SW 1271 (cell line): ENCODE measurements around the gene MAD1L1.
"Not testable (repeated sequence)": the region's sequence is repeated elsewhere in the genome, so short reads cannot be mapped to it uniquely, and the experiment has no call there.

Experiments
- DNase-seq, 2 experiments: peaks; one replicate each; lab custom pipeline; 2025; lab: John Stamatoyannopoulos, UW

MAD1L1 gene

DNA sequence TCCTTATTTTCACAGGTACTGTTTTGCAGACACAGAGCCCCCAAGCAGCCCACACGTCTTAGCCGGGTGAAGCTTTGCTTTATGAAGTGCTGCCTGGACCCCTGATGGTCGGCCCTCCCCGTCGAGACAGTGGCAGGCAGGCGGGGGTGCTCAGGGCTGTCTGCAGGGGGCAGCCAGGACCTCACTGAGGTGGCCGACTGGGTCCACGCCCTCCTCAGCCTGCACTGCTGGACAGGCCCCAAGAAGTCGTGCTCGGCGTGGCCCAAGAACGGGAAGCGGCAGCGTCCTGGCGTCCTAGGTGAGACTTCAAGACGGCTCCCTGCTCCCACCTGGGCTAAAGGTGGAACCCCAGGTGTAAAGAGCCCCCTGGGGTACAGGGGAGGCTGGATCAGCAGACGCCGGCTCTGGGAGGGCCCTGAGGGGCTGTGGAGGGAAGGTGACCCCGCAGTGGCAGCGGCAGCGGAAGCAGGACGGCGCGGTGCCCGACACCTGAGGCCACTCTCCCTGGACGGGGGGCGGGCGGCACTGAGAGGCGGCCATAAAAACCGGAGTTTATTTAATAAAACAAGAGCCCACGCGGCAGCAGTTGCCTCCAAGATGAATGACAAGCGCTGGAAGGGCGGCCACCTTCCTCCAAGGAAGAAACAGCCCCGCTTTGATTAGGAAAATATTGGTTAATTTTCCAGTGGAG, 383.2 kb downstream of the MAD1L1 start:
- DNase-seq: no peak

DNA sequence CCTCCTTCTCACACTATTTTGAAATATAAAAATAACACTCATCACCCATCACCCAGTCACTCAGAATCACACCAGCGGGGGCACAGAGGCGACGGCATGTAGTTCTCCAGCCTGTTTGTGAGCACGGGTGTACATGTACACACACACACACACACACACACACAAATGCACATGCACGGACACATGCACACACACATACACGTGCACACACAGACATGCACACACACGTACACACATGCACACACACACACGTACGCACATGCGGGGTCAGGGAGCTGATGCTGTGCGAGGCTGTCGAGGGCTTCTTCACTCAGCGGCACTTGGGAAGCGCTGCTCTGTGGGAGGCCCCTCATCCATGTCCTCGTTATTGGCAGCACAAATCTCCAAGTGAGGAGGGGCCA, 383.8 kb downstream of the MAD1L1 start:
- no peak for DNase-seq

DNA sequence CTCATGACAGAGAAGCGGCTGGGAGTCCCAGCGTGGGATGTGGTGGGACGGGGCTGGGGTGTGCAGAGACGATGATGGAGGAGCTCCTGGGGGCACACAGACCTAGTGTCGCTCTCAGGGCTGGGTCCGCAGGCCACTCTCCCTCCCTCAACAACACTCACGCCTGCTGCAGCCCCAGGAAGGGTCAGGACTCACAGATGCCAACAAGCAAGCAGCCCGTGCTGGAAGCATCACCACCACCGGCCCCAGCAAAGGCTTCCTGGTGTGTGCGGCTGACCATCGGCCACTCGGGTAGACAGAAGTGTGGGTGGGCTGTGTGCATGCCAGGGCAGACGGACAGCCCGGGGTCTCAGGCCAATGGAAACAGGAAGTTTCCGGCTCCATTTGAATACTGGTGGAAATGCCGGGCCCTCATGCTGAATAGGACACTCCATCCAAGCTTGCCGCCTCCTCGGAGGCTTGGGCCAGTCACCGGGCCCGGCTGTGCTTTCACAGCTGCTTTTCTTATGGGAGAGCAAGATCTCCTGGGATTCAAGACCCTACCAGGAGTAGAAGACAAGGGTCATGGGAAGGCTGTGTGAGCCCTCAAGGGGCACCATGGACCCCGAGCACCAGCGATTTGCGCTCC, 384.6 kb downstream of the MAD1L1 start:
- DNase-seq: no peak

DNA sequence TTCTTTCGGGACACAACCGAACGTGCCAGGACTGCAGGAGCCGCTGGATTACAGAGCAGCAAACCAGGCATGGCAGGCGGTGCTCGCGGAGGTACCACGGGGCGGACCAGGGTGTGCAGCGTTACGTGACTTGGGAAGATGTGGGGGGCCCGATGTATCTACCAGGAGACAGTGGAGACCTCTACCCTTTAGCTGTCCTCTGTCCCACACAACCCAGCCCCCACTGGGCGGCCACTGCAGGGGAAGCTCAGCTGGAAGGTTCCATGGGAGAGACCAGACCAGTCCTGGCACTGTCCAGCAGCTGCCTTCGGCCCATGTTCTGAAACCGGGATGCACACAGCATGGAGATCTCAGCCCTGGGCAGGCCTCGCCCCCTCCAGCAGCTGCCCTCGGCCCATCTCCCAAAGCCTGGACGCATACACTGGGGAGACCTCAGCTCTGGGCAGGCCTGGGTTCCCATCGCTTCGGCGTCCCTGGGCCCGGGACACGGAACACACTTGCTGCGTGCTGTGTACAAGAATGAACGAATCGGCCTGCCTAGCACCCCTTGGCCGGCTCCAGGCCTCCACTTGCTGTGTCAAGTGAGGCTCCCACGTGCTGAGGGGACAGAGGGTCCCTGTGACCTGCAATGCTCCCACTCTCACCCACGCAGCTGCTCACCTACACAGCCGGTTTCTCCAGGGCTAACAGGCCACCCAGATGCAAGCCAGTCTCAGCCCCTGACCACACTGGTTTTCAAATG, 385.3 kb downstream of the MAD1L1 start:
- no peak for DNase-seq

DNA sequence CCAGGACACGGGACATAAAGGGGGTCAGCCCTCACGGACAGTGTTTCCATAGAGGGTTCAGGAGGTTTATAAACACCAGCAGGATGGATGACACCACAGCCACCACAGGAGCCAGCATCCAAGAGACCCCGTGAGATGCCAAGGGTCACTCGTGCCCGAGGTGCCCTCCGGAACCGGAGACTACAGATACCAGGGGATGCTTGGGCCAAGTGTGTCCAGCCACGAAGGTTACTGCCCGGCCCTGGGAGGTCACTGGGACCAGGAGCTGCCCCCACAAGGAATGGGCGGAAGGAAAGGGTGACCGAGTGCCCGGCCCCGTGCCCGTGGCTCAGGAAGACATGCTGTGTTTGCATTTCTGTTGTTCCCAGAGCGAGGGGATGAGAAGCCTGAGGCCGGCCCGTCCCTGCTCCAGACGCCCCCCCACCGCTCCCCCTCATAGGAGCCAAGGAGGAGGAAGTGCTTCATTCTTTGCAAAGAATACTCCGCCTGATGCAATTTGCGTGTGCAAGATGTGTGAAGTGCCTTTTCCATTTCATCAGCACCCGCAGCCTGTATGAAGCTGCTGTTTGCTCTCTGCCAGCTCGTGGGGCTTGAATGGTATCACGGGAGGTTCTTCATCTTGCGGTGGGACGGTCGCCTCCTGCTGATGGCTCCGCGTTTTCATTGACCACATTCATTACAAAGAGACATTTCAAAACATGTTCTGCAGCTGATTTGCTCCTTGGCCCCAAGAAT, 386.2 kb downstream of the MAD1L1 start:
- DNase-seq: no peak

DNA sequence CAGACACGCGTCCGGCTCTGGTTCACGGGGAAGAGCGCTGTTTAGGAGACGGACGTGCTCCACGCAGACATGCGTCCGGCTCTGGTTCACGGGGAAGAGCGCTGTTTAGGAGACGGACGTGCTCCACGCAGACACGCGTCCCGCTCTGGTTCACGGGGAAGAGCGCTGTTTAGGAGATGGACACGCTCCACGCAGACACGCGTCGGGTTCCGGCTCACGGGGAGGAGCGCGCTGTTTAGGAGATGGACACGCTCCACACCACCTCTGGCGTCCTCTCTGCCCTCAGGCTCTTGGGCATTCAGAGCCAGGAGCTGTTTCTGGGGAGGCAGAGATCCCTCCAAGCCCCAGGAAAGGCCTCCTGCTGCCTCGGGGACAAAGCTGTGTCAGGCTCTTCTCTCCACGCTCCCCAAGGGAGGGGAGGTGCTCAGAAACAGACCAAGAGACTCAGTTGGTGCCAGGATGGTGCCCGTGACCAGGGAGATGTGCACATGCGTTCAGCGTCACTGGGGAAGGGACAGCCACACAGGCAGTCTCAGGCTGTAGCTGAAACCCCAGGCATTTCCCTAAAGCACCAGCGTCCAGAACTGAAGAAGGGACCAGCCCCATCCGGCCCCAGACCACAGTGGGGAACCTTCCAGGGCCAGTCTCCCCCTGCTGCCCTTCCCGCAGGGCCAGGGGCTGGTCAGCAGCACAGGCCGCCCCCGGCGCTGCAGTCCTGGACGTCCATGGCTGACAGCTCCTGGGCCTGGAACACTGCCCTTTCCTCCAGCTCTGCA, 387.0 kb downstream of the MAD1L1 start:
- DNase-seq: no peak

DNA sequence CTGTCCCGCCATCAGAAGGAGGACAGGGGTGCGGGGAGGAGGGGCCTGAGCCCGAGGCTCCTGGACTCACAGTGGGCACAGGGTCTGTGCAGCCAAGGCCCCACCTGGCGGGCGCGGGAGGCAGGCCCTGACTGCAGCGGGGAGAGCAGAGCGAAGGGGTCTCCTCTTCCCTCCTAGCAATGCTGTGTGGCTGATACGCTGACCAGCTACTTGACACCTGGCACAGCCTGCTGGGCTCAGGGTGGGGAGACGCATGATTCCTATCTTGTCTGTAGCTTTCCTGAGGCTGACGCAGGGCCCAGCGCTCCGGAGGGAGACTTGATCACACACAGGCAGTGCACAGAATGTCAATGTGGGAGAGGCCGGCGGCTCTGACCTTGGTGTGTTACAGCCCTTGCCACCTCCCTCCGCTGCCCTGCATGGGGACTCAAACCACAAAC, 387.8 kb downstream of the MAD1L1 start:
- no peak for DNase-seq

DNA sequence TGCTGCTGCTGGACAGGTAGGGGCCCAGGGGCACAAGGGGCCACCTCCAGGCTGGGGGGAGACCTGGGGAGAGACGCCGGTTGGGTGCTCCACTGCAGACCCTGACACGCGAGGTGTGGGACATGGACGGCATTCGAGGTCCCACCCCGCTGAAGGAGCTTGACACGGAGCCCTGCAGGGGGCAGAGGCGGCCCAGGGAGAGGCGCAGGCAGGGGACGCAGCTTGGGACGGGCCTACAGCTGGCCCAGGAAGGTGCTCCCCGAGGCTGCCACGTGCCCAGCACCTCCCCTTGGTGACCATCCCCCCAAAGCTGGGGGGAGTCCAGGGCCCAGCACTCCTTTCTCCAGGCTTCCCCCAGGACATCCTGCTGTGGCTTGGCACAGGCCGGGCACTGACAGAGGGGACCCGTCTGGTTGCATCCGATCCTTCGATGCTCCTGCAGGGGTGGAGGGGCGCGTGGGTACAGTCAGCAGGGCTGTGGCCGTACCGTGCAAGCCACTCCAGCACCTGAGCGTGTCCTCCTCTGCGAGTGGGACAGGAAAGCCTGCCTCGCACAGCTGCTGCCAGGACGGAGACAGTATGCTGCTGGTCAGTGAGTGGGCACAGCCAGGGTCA, 388.3 kb downstream of the MAD1L1 start:
- no peak for DNase-seq

DNA sequence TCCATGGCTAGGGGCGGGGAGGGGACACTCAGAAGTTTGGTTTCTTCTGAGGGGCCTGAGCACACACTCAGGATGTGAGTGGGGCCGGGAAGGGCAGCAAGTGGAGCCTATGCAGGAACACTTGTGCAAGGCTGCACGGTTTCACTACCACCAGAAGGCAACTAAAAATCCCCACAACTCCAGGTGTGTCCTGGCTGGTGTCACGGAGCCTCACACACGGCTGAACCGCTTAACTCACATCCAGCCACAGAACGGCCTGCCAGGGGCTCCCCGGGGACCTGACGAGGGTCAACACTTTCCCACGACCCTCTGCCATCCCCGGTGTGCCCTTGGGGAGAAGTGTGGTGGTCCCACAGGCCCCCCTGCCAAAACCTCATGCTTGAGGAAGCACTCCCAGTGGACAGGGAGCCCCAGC, 388.8 kb downstream of the MAD1L1 start:
- no peak for DNase-seq

DNA sequence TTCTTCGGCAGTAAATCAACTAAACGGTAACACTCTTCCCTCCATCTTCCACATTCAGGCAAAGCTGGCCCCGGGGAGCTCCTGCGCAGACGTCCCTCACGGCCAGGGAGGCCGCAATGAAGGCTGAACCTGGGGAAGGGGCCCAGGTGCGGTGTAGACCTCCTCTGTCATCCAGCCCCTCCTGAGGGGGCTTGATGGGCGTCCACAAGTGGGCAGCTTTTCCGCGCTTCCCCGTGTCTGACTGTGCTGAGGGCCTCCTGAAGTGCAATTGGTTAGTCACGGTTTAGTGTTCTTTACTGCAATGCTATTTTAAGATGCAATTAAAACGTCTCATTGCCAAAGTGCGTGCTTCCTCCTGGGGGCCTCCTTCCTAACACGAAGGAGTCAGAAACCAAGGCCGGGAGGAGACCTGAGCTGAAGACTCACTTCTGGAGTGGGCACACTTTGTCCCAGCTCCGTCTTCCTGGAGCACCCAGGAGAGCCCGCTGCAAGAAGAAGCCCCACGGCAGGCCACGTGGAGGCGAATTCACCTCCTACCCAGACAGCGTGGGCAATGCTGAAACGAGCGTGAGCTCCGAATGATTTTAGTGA, 389.4 kb downstream of the MAD1L1 start:
- DNase-seq: no peak

DNA sequence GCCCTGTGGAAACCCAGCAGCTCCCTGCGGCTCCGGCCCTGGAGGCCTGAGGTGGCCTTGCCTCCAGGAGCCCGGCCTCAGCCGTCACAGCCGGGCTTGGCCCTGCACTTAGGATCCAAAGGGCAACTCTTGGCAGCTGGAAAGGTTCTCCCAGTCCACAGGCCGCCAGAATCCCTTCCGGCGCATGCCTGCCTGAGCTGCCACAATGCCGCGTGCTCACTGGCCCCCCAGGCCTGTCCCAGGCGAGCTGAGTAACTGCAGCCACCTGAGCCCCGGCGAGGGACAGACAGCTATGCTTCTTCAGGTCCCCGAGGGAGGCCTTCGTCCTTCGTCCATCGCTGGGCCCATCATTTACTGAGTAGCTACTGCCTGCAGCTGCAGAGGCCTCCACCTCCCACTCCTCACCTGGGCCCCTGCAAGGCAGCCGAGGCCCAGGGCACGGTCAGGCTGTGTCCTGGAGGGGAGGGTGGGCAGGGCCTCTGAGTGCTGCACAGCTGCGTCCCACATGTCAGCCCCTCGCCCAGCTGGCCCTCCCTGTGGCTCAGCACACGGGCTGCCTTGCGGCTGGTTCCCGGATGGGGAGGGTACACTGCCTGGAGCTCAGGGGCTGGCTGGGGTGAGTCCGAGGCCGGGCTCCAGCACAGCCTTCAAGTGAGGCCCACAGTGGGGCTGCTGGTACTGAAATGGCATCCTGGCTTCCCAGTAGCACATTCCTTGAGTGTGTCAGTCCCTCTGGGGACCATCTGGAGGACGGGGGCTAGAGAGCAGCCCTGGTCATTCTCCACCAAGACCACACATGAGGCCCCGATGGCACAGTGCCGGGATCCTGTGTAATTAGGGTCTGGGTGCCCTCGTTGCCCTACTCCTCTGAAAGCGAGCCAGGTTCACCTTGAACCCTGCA, 390.2 kb downstream of the MAD1L1 start:
- no peak for DNase-seq

DNA sequence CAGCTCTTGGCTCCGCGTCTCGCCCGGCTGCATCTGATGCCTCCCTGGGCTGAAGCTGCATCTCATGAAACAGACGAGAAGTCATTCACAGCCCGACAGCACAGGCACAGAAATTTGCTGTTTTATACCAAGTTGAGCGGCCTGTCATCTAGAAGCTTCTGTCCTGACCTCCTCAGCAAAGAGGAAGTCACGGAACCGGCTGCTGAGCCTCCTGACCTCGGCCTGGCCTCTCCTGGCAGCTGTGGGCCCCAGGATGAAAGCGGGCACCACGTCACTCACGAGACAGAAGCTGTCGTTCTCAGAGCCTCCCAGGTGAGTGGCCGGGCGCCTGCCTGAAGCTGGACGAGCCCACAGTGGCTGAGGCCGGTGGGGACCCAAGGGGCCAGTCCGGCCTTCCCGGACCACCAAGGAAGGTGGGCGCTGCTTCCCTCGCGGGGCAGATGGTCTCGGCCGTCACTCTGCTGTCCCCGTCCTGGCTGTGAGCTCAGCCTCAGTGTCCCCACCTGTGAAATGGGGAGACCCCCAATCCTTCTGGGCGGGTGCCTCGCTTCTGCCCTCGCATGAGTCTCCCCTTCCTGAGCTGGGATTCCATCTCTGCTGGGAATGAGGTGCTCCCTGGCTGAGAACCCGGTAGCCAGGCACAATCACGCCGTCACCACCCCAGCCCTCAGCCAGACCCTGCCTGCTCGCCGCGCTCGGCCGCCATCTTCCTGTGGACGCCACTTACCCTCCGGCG, 391.3 kb downstream of the MAD1L1 start:
- DNase-seq: not testable (repeated sequence)

DNA sequence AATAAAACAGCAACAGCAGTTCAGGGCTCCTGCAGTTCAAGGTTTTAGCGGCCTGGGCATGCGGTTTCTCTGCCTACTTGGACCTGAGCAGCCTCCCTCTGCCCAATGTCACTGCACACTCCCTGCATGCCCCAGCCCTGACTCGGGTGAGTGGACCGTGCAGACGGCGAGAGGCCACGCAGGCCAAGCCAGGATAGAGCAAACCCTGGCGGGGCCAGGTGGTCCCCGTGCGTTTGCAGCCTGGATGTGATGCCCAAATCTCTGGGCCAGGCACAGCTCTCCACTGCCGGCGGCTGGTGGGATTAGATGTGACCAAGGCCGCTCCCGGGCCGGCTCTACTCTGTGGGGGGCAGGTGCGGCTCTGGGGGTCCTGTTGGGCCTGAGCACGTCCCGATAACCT, 392.0 kb downstream of the MAD1L1 start:
- DNase-seq: not testable (repeated sequence)

DNA sequence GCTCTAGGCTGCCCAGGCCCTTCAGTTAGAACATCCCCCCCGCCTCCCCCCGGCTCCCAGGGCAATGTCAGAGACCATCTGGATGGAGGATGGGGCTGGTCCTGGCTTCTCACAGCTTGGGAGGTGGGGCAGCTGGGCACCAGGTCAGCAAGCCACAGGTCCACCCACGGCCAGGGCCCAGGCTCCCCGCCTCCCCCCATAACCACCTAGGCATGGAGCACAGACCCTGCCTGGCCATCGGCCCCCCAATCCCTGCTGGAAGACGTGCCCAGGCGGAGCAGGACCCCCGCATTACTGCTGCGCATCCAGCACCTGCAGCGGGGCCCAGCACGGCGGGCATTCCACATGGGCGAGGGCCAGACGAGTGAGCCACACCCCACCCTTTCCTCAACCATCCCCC, 393.0 kb downstream of the MAD1L1 start:
- no peak for DNase-seq

DNA sequence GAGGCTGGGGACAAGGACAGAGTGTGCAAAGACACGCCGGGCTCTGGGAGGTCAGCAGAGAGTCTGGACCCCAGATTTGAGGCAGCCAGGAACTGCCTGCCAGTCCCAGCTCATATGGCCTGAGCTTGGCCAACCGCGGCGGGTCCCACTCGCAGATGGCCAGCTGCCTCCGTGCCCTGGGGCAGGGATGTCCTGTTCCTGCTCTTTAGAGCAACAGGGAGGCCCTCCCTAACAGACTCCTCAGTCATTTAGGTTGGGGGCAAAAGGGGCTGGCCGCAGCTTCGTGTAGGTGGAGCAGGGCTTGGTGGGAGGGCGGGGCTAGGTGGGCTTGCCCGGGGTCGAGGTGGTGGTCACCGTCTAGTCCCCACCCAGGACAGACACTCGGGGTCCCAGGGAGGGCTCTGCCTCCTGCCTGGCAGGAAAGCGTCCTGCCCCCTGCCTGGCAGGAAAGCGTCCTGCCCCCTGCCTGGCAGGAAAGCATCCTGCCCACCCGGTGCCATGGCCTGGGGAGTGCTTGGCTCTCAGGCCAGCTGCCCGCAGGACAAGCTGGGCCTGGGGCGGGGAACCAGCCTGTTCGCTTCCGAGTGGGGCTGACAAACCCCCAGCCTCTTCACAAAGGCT, 393.7 kb downstream of the MAD1L1 start:
- DNase-seq: not testable (repeated sequence)

DNA sequence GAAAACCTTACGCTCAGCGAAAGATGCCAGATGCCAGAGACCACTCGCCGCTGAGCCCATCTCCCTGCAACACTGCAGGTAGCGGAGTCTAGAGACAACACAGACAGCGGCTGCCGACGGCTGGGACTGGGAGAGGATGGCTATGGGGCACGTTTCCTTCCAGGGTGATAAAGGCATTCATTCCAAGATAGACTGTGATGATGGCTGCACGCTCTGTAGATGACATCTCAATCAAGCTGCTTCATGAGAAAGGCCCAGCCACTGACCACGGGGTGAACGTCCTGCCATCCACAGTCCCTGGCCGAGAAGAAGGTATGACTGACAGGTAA, 394.2 kb downstream of the MAD1L1 start:
- not testable (repeated sequence) for DNase-seq

DNA sequence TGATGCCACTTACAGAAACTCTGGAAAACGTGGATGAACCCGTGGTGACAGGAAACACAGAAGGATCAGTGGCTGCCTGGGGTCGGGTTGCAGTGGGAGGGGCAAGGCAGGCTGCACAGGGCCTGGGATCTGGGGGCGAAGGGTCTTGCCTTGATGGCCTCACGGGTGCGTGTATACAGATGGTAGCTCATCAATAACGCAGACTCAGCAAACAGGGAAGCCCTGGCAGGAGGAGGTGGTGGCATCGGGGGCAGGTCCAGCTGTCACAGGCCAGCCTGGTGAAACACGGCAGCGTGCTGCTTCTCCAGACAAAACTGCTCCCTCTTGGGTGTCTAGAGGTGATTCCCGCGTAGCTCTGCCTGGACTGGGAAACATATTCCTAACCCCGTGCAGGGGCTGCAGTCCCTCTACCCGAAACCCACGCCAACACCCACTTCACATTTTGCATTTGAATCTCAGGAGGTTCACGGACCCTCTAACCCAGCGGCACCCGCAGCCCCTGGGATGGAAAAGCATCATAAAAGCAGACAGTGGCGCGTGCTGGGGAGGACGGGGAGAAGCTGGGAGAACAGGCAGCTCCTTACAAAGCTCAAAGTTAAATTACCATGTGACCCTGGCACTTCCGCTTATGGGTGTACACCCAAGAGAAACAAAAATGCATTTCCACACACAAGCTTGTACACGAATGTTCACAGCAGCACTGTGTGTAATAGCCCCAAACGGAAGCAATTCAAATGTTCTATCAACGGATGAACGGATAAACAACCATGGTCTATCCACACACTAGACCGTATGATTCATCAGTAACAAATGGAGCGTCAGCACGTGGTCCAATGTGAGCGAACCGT, 394.8 kb downstream of the MAD1L1 start:
- DNase-seq: not testable (repeated sequence)
